OCI-LY7 (cell line): ENCODE results near the gene NRROS.

Experiments
- EZH2phosphoT487 ChIP-seq: fragments of 200-600 bp; sonication (generic); IDR thresholded peaks from 2 replicates; pipeline ENCODE4 v1.6.1; 2018; ENCODE audit warnings: low read depth, borderline replicate concordance, mild to moderate bottlenecking, mixed run types, antibody characterized with exemption, low read length, moderate library complexity, mixed read lengths
- TF ChIP-seq, protein P1 (sequence below): fragments of 200-600 bp; sonication (generic); conservative IDR thresholded peaks from 2 replicates; pipeline ENCODE4 v1.5.1; 2014; ENCODE audit warnings: mild to moderate bottlenecking, antibody characterized with exemption, low read length, moderate library complexity, mixed read lengths

DNA sequence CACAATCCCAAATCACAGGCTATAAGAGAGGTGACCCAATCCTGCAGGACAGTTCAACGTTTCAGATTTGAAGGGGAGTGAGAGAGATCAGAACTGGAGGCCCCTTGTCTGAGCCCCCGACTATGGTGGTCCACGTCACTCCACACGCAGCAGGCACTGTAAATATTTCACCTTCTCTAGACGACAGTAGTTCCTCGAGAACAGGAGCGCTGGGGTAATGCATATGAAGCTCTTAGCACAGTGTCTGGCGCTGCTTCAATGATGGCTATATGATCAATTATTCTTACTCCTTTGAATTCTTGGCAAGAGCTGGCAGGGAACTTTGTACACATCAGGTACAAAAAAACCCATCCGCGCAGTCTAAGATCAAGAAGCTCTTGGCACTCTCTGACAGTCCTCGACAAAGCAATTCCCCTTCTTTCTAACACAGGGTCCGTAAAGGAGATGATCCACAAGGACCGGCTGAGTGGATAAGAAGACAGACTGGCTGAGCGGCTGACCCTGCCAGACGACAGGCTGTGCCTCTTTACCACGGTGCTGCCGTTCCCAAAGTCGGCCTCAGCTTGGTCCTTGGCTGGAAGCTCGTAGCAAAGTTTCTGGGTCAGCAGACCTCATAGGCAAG lies 522 bp upstream of the NRROS start:
- TF ChIP-seq, protein P1, sequence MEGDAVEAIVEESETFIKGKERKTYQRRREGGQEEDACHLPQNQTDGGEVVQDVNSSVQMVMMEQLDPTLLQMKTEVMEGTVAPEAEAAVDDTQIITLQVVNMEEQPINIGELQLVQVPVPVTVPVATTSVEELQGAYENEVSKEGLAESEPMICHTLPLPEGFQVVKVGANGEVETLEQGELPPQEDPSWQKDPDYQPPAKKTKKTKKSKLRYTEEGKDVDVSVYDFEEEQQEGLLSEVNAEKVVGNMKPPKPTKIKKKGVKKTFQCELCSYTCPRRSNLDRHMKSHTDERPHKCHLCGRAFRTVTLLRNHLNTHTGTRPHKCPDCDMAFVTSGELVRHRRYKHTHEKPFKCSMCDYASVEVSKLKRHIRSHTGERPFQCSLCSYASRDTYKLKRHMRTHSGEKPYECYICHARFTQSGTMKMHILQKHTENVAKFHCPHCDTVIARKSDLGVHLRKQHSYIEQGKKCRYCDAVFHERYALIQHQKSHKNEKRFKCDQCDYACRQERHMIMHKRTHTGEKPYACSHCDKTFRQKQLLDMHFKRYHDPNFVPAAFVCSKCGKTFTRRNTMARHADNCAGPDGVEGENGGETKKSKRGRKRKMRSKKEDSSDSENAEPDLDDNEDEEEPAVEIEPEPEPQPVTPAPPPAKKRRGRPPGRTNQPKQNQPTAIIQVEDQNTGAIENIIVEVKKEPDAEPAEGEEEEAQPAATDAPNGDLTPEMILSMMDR, result no peak
- no peak for TF ChIP-seq EZH2phosphoT487
